SK-N-SH (cell line): ENCODE results near the gene CNTROB.

ENCODE experiments used
- CTCF ChIP-seq: fragments of 200-600 bp; sonication (generic); IDR thresholded peaks from 2 replicates; pipeline ENCODE4 v1.6.1; 2017; ENCODE audit warnings: antibody characterized with exemption, mild to moderate bottlenecking, moderate library complexity
- EP300 ChIP-seq, 2 experiments: IDR thresholded peaks; 2 replicates each; pipeline versions ENCODE4 v1.4.0 to v1.6.1; 2012; ENCODE audit warnings: borderline replicate concordance in 1 of 2, low read depth in 1 of 2, low read length in 1 of 2
- PBX3 ChIP-seq: IDR thresholded peaks from 2 replicates; pipeline ENCODE4; 2012
- POLR2AphosphoS5 ChIP-seq: IDR thresholded peaks from 2 replicates; pipeline ENCODE4 v1.6.1; 2012; ENCODE audit warnings: low read depth, low read length
- RAD21 ChIP-seq: IDR thresholded peaks from 2 replicates; pipeline ENCODE4 v1.6.1; 2012; ENCODE audit warnings: mild to moderate bottlenecking, low read length
- RCOR1 ChIP-seq: fragments of 150-350 bp; IDR thresholded peaks from 2 replicates; pipeline ENCODE4 v1.6.1; 2017; ENCODE audit warnings: antibody characterized with exemption, low read length
- REST ChIP-seq: IDR thresholded peaks from 2 replicates; pipeline ENCODE4 v1.6.1; 2012; ENCODE audit warnings: mild to moderate bottlenecking, low read depth, low read length, moderate library complexity
- RFX5 ChIP-seq: IDR thresholded peaks from 2 replicates; pipeline ENCODE4 v1.6.1; 2012; ENCODE audit warnings: mild to moderate bottlenecking, improper control_type of control experiment, low read length
- RXRA ChIP-seq: IDR thresholded peaks from 2 replicates; pipeline ENCODE4 v1.4.0; 2012; ENCODE audit warnings: low read depth, mild to moderate bottlenecking, borderline replicate concordance
- USF2 ChIP-seq: fragments of 150-350 bp; IDR thresholded peaks from 2 replicates; pipeline ENCODE4 v1.6.1; 2017; ENCODE audit warnings: antibody characterized with exemption, low read length, low read depth, borderline replicate concordance
- YY1 ChIP-seq: IDR thresholded peaks from 2 replicates; pipeline ENCODE4 v1.4.0; 2012; ENCODE audit warnings: low read depth, mild to moderate bottlenecking

- TF ChIP-seq CTCF (no peak), POLR2AphosphoS5 (no peak), USF2 (no peak), RCOR1 (no peak), RAD21 (no peak), EP300 (IDR thresholded peaks at IDR 0.05; ENCODE audit: borderline replicate concordance in 1 of 2, low read depth in 1 of 2, low read length in 1 of 2) (no peak), REST (no peak), YY1 (no peak), PBX3 (no peak), RFX5 (no peak), RXRA (no peak)
Measured at GRCh38 chr17:7887038-7887481, 44.9 kb upstream of the CNTROB start.
